Hematopoietic multipotent progenitor cell treated with erythropoietin and hydrocortisone succinate and interleukin-3 and kit ligand, for 15 days (in vitro differentiated cells): Measurements from ENCODE around the gene VPS35L.

Source experiments
- DNase-seq: peaks from one replicate; pipeline ENCODE4 v3.0.0-alpha.2; 2015; ENCODE audit warnings: low spot score

The VPS35L gene

GRCh38 chr16:19555186-19555937 lies at the start of gene VPS35L:
Gene VPS35L, plus strand, starts transcription at chr16:19555703. Its CDS starts 27 bp downstream, at chr16:19555730.
- peak; percentile 97 for DNase-seq

- no peak for DNase-seq
Observed at GRCh38 chr16:19506965-19507364, 48.5 kb upstream of the VPS35L start.

GRCh38 chr16:19507867-19508266 lies 47.6 kb upstream of the VPS35L start:
- DNase-seq, result no peak

GRCh38 chr16:19512297-19512696 lies 43.2 kb upstream of the VPS35L start:
- no peak for DNase-seq

GRCh38 chr16:19513377-19514053 lies 42.0 kb upstream of the VPS35L start:
- DNase-seq, result no peak

- no peak for DNase-seq
Observed at GRCh38 chr16:19515757-19516156, 39.7 kb upstream of the VPS35L start.

- DNase-seq, result peak; percentile 75
Observed at GRCh38 chr16:19517424-19518089, 37.9 kb upstream of the VPS35L start.

GRCh38 chr16:19518388-19518787 lies 37.1 kb upstream of the VPS35L start:
- no peak for DNase-seq

GRCh38 chr16:19520861-19521331 lies 34.6 kb upstream of the VPS35L start:
- DNase-seq, result peak; percentile 90

GRCh38 chr16:19521471-19522396 lies 33.8 kb upstream of the VPS35L start, which contains the start of gene GDE1:
Gene GDE1, minus strand, starts transcription at chr16:19522098. Its CDS starts 134 bp downstream, at chr16:19521964.
- DNase-seq, result peak; percentile 92

GRCh38 chr16:19522397-19522732 lies 33.1 kb upstream of the VPS35L start:
- DNase-seq, result no peak

GRCh38 chr16:19522760-19523159 lies 32.7 kb upstream of the VPS35L start:
- no peak for DNase-seq

GRCh38 chr16:19523184-19523558 lies 32.3 kb upstream of the VPS35L start:
- DNase-seq, result no peak

GRCh38 chr16:19523559-19524355 lies 31.7 kb upstream of the VPS35L start, which contains the start of gene CCP110:
Gene CCP110, plus strand, starts transcription at chr16:19523942. Its CDS starts 3,940 bp downstream, at chr16:19527882.
- DNase-seq, result peak; percentile 96

- no peak for DNase-seq
Observed at GRCh38 chr16:19524356-19524615, 31.2 kb upstream of the VPS35L start.

- no peak for DNase-seq
Observed at GRCh38 chr16:19524616-19525384, 30.7 kb upstream of the VPS35L start.

- no peak for DNase-seq
Observed at GRCh38 chr16:19525385-19525723, 30.1 kb upstream of the VPS35L start.

GRCh38 chr16:19527161-19527560 lies 28.3 kb upstream of the VPS35L start:
- no peak for DNase-seq

- DNase-seq, result no peak
Observed at GRCh38 chr16:19528666-19529065, 26.8 kb upstream of the VPS35L start.

- no peak for DNase-seq
Observed at GRCh38 chr16:19532601-19533000, 22.9 kb upstream of the VPS35L start.
